K562 (cell line): ENCODE measurements around the gene UBN2. TPM values are rescaled to one million over a fixed set of nuclear protein-coding genes. Genes with fewer than 3 reads are reported as not detected.

ENCODE experiments used
- CAMTA2 ChIP-seq: fragments of 250-450 bp; sonication (Bioruptor Pico); conservative IDR thresholded peaks from 2 replicates; pipeline ENCODE4 v1.5.1; 2022
- E2F3 ChIP-seq: fragments of 250-450 bp; sonication (Bioruptor Pico); IDR thresholded peaks from 2 replicates; pipeline ENCODE4 v1.4.0; 2020; ENCODE audit warnings: mild to moderate bottlenecking
- FUS ChIP-seq: fragments of 200-400 bp; formaldehyde crosslinking; optimal IDR thresholded peaks from 2 replicates; pipeline ENCODE3; 2017; ENCODE audit warnings: low read depth, low read length
- HMG20B ChIP-seq: fragments of 250-450 bp; sonication (Bioruptor Pico); IDR thresholded peaks from 2 replicates; pipeline ENCODE4 v1.5.0; 2021; ENCODE audit warnings: mild to moderate bottlenecking
- ID3 ChIP-seq, 2 experiments: fragments of 250-450 bp in 1 of 2; fragments of 450-650 bp in 1 of 2; sonication (Bioruptor Pico) in 1 of 2; IDR thresholded peaks; 2 replicates each; pipeline versions ENCODE4 v1.6.1 to v1.8.0; 2016 to 2021; ENCODE audit warnings: mild to moderate bottlenecking in 2 of 2, moderate library complexity in 2 of 2, missing compliant biosample characterization in 1 of 2, missing genetic modification characterization in 1 of 2
- MITF ChIP-seq: IDR thresholded peaks from 2 replicates; pipeline ENCODE4 v1.6.1; 2014; ENCODE audit warnings: antibody characterized with exemption
- NCOR1 ChIP-seq: fragments of 450-650 bp; IDR thresholded peaks from 2 replicates; pipeline ENCODE4 v1.6.1; 2016; ENCODE audit warnings: mild to moderate bottlenecking, moderate library complexity
- NFIC ChIP-seq: fragments of 450-650 bp; IDR thresholded peaks from 2 replicates; pipeline ENCODE4 v1.6.1; 2017; ENCODE audit warnings: mild to moderate bottlenecking, inconsistent platforms
- PHF21A ChIP-seq: fragments of 450-650 bp; IDR thresholded peaks from 2 replicates; pipeline ENCODE4 v1.6.1; 2017; ENCODE audit warnings: low read depth, borderline replicate concordance
- polyA plus RNA-seq, 8 experiments: library from polyadenylated mRNA; depleted of rRNA in 4 of 8; stranded (reverse) in 5 of 8; unstranded in 3 of 8; fragments of >200 nt; fragmentation: Nextera tagmentation in 2 of 8; fragmentation: Illumina TruSeq in 1 of 8; extraction: Ambion mirVana in 2 of 8; extraction: Trizol in 1 of 8; gene quantifications; 2 replicates each; pipeline versions ENCODE4 v1.2.1 to v1.2.3, GENCODE V29; 2011 to 2014; ENCODE audit warnings: inconsistent platforms in 1 of 8, missing spikeins in 1 of 8
- total RNA-seq, 7 experiments: library from RNA; depleted of rRNA in 6 of 7; stranded (reverse); fragments of >200 nt in 6 of 7; fragmentation: Illumina TruSeq in 2 of 7; extraction: Trizol in 2 of 7; gene quantifications; 2 replicates each; pipeline versions ENCODE4 v1.2.1 to v1.2.3, GENCODE V29; 2011 to 2021; ENCODE audit warnings: low replicate concordance in 1 of 7
- TF ChIP-seq, protein P1 (sequence below): fragments of 250-450 bp; sonication (Bioruptor Pico); IDR thresholded peaks from 2 replicates; pipeline ENCODE4 v1.9.0; 2021; ENCODE audit warnings: mild to moderate bottlenecking, inconsistent platforms
- TF ChIP-seq, protein P2 (sequence below): fragments of 200-600 bp; sonication (generic); IDR thresholded peaks from one replicate; pipeline ENCODE4 v1.6.1; 2012; ENCODE audit warnings: mild to moderate bottlenecking, low read depth, low read length, inconsistent platforms

The UBN2 gene
- total and polyA plus RNA-seq, 9 of the 15 experiments (the other 6 are each of a cell fraction or from before 2014, with no cell fraction given), result 1.2 to 19.5 (median 9.9) TPM

- TF ChIP-seq NCOR1 (peak; percentile 40), PHF21A (no peak; the same call in 1 of the 2 replicates), CAMTA2 (CRISPR knock-in tag) (0 out of 2 replicates have a peak, but pooled peaks have one; percentile 86), HMG20B (CRISPR knock-in tag) (peak; percentile 46; the same call in 1 of the 2 replicates), FUS (no peak), MITF (0 out of 2 replicates have a peak, but pooled peaks have one; percentile 4), NFIC (peak; percentile 54), ID3 (CRISPR knock-in tag; IDR thresholded peaks at IDR 0.05) (no peak), ID3 (tag; IDR thresholded peaks at IDR 0.05) (peak; percentile 83), E2F3 (peak; percentile 84)
- TF ChIP-seq, protein P1, sequence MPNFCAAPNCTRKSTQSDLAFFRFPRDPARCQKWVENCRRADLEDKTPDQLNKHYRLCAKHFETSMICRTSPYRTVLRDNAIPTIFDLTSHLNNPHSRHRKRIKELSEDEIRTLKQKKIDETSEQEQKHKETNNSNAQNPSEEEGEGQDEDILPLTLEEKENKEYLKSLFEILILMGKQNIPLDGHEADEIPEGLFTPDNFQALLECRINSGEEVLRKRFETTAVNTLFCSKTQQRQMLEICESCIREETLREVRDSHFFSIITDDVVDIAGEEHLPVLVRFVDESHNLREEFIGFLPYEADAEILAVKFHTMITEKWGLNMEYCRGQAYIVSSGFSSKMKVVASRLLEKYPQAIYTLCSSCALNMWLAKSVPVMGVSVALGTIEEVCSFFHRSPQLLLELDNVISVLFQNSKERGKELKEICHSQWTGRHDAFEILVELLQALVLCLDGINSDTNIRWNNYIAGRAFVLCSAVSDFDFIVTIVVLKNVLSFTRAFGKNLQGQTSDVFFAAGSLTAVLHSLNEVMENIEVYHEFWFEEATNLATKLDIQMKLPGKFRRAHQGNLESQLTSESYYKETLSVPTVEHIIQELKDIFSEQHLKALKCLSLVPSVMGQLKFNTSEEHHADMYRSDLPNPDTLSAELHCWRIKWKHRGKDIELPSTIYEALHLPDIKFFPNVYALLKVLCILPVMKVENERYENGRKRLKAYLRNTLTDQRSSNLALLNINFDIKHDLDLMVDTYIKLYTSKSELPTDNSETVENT (CRISPR knock-in tag), result peak; percentile 77
- TF ChIP-seq, protein P2, sequence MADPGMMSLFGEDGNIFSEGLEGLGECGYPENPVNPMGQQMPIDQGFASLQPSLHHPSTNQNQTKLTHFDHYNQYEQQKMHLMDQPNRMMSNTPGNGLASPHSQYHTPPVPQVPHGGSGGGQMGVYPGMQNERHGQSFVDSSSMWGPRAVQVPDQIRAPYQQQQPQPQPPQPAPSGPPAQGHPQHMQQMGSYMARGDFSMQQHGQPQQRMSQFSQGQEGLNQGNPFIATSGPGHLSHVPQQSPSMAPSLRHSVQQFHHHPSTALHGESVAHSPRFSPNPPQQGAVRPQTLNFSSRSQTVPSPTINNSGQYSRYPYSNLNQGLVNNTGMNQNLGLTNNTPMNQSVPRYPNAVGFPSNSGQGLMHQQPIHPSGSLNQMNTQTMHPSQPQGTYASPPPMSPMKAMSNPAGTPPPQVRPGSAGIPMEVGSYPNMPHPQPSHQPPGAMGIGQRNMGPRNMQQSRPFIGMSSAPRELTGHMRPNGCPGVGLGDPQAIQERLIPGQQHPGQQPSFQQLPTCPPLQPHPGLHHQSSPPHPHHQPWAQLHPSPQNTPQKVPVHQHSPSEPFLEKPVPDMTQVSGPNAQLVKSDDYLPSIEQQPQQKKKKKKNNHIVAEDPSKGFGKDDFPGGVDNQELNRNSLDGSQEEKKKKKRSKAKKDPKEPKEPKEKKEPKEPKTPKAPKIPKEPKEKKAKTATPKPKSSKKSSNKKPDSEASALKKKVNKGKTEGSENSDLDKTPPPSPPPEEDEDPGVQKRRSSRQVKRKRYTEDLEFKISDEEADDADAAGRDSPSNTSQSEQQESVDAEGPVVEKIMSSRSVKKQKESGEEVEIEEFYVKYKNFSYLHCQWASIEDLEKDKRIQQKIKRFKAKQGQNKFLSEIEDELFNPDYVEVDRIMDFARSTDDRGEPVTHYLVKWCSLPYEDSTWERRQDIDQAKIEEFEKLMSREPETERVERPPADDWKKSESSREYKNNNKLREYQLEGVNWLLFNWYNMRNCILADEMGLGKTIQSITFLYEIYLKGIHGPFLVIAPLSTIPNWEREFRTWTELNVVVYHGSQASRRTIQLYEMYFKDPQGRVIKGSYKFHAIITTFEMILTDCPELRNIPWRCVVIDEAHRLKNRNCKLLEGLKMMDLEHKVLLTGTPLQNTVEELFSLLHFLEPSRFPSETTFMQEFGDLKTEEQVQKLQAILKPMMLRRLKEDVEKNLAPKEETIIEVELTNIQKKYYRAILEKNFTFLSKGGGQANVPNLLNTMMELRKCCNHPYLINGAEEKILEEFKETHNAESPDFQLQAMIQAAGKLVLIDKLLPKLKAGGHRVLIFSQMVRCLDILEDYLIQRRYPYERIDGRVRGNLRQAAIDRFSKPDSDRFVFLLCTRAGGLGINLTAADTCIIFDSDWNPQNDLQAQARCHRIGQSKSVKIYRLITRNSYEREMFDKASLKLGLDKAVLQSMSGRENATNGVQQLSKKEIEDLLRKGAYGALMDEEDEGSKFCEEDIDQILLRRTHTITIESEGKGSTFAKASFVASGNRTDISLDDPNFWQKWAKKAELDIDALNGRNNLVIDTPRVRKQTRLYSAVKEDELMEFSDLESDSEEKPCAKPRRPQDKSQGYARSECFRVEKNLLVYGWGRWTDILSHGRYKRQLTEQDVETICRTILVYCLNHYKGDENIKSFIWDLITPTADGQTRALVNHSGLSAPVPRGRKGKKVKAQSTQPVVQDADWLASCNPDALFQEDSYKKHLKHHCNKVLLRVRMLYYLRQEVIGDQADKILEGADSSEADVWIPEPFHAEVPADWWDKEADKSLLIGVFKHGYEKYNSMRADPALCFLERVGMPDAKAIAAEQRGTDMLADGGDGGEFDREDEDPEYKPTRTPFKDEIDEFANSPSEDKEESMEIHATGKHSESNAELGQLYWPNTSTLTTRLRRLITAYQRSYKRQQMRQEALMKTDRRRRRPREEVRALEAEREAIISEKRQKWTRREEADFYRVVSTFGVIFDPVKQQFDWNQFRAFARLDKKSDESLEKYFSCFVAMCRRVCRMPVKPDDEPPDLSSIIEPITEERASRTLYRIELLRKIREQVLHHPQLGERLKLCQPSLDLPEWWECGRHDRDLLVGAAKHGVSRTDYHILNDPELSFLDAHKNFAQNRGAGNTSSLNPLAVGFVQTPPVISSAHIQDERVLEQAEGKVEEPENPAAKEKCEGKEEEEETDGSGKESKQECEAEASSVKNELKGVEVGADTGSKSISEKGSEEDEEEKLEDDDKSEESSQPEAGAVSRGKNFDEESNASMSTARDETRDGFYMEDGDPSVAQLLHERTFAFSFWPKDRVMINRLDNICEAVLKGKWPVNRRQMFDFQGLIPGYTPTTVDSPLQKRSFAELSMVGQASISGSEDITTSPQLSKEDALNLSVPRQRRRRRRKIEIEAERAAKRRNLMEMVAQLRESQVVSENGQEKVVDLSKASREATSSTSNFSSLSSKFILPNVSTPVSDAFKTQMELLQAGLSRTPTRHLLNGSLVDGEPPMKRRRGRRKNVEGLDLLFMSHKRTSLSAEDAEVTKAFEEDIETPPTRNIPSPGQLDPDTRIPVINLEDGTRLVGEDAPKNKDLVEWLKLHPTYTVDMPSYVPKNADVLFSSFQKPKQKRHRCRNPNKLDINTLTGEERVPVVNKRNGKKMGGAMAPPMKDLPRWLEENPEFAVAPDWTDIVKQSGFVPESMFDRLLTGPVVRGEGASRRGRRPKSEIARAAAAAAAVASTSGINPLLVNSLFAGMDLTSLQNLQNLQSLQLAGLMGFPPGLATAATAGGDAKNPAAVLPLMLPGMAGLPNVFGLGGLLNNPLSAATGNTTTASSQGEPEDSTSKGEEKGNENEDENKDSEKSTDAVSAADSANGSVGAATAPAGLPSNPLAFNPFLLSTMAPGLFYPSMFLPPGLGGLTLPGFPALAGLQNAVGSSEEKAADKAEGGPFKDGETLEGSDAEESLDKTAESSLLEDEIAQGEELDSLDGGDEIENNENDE, result peak; percentile 6
Observed at GRCh38 chr7:139341058-139341775, 110.2 kb downstream of the UBN2 start, which contains the start of gene FMC1 (continued).
